Measurements from ENCODE around the gene GDI2.

DNA sequence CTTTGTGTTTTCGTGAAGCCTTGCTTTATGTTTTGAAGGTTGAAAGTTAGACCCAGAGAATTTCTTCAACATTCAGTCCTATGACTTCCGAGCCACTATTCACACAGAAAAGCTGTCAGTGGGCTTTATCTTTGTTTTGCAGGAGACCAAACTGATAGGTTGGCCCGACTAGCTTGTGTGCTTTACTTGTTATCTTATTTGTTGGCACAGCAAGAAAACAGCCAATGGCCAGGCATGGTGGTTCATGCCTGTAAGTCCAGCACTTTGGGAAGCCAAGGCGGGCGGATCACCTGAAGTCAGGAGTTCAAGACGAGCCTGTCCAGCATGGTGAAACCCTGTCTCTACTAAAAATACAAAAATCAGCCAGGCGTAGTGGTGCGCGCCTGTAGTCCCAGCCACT, 16.0 kb upstream of the GDI2 start:
- TF ChIP-seq, protein P1, sequence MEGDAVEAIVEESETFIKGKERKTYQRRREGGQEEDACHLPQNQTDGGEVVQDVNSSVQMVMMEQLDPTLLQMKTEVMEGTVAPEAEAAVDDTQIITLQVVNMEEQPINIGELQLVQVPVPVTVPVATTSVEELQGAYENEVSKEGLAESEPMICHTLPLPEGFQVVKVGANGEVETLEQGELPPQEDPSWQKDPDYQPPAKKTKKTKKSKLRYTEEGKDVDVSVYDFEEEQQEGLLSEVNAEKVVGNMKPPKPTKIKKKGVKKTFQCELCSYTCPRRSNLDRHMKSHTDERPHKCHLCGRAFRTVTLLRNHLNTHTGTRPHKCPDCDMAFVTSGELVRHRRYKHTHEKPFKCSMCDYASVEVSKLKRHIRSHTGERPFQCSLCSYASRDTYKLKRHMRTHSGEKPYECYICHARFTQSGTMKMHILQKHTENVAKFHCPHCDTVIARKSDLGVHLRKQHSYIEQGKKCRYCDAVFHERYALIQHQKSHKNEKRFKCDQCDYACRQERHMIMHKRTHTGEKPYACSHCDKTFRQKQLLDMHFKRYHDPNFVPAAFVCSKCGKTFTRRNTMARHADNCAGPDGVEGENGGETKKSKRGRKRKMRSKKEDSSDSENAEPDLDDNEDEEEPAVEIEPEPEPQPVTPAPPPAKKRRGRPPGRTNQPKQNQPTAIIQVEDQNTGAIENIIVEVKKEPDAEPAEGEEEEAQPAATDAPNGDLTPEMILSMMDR (conservative IDR thresholded peaks at IDR 0.05; ENCODE audit: low read depth, low read length): no peak
- TF ChIP-seq EZH2 (IDR thresholded peaks at IDR 0.05; ENCODE audit: borderline replicate concordance, low read depth, low read length, poor library complexity, severe bottlenecking): no peak

All from A673 (cell line).